ENCODE measurements around the gene NSUN7.

GRCh38 chr4:40822420-40823166 lies 72.8 kb downstream of the NSUN7 start:
- TF ChIP-seq ELF4 (IDR thresholded peaks at IDR 0.05) (no peak), BHLHE40 (IDR thresholded peaks at IDR 0.05; ENCODE audit: borderline replicate concordance) (no peak), HDGF (IDR thresholded peaks at IDR 0.05; ENCODE audit: borderline replicate concordance) (no peak)
